AG08395 (cell line): ENCODE data around the gene ALDH1L2.
A peak's percentile ranks its signal among the peaks of the same experiment; 100 is the strongest.
"Not testable (repeated sequence)": the region's sequence is repeated elsewhere in the genome, so short reads cannot be mapped to it uniquely, and the experiment has no call there.

Experiments
- DNase-seq: peaks from one replicate; pipeline ENCODE4 v3.0.0; 2012; ENCODE audit warnings: mixed read lengths, low spot score

Gene ALDH1L2

DNA sequence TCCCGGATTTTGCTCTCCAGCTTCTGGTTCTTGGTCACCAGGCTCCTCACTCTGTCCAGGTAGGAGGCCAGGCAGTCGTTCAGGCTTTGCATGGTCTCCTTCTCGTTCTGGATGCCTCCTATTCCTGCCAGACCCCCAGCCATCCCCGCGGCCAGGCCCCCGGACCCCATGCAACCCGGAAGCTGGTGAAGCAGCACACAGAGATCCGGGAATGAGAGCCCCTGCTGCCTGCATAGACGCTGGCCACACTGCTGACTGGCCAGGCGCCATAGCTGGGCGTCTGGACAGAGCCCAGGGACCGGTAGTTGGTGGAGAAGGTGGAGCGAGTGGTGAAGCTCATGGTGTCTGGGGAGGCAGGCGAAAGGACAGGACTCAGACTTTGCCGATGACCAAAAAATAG, 106.6 kb downstream of the ALDH1L2 start:
- DNase-seq = not testable (repeated sequence)

DNA sequence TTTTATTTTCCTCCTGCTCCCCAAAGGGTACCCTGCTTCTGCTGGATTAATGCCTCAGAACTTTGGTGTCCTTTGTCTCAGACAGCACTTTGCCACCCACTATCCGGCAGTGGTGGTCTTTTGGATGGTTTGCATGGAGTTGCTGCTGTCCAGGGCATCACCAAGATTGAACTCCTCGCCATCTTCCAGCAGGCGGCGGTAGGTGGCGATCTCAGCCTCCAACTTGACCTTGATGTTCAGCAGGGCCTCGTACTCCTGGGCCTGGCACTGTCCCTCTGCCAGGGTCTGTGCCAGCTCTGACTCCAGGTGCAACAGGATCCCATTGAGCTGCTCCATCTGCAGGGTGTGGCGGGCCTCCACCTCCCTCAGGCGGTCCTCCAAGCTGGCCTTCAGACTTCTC, 107.6 kb downstream of the ALDH1L2 start:
- DNase-seq = no peak

DNA sequence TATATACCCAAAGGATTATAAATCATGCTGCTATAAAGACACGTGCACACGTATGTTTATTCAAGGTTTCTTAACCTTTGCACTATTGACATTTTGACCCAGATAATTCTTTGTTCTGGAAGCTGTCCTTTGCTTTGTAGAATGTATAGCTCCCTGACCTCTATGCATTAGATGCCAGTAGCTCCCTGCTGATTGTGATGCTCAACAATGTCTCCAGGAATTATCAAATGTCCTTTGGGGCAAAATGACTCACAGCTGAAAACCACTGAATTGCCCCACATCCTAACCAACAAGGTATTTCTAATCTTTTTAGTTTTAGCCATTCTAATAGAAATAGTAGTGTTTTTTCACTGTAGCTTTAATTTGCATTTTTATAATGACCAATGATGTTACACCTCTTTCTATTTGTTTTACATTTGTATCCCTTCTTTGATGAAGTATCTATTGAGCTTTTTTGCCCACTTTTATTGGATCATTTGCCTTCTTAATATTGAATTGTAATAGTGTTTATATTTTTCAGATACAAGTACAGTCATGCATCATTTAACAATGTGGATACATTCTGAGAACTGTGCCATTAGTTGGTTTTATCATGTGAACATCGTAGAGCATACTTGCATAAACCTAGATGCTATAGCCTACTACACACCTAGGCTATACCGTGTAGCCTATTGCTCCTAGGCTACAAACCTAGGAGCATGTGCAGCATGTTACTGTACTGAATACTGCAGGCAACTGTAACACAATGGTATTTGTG, 108.5 kb downstream of the ALDH1L2 start:
- peak; percentile 65 for DNase-seq

DNA sequence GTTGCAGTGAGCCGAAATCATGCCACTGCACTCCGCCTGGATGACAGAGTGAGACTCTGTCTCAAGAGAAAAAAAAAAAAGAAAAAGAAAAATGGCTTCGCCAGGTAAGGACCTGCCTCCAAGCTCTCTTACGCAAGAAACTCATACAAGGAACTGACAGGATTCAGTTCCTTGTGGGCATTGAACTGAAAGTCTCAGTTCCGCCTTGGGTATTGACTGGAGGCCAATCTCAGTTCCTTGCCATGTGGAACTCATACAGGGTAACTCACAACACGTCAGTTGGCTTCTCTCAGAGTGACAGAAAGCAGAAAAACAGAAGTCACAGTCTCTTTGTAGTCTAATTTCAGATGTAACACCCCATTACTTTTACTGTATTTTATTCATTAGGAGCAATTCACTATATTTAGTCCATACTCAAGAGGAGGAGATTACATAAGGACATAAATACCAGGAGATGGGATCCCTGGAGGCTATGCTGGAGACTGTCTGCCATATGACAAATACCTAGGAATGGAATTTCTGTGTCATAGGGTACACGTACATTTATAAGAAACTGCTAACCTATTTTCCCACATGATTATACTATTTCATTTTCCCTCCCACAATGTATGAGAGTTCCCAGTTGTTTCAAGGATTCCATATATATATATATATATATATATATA, 109.5 kb downstream of the ALDH1L2 start:
- DNase-seq = peak; percentile 58

DNA sequence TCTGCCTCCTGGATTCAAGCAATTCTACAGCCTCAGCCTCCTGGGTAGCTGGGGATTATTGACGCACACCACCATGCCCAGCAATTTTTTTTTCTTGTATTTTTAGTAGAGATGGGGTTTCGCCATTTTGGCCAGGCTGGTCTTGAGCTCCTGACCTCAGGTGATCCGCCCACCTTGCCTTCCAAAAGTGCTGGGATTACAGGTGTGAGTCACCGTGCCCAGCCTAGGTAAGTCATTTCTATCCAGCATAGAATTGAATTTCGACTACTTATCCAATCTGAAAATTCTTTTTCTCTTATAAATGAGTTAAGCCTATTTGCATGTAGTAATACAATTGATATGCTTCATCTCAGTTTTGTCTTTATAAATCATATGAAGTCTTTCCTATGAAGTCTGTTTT, 111.0 kb downstream of the ALDH1L2 start:
- DNase-seq = no peak

DNA sequence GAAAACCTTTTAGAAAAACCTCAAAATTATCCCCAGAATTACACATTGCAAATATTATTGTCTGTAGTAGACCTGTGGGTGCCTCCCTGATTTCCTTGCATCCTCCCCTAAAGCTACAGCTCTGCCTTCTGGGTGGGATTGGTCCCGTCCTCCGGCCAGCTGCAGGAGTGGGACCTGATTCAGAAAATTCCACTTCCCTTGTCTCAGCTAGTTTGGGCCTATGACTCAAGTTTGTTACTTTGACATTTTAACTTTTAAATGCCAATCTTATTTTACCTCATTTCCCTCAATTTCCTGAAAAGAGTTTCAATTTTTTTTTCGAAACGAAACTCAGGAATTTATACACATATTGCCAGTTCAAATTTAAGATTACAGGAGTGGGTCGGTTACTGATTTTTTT, 113.0 kb downstream of the ALDH1L2 start:
- no peak for DNase-seq
